MM.1S (cell line): ENCODE results near the gene STIL.

Experiments used
- EZH2 ChIP-seq: fragments of 300-600 bp; sonication (generic); optimal IDR thresholded peaks from 2 replicates; pipeline ENCODE3; 2017; ENCODE audit warnings: low read depth, mild to moderate bottlenecking, antibody characterized with exemption, low read length, mixed read lengths
- EZH2phosphoT487 ChIP-seq: fragments of 300-600 bp; sonication (generic); IDR thresholded peaks from 2 replicates; pipeline ENCODE4 v1.6.1; 2018; ENCODE audit warnings: antibody characterized with exemption, low read length
- TF ChIP-seq, protein P1 (sequence below): fragments of 300-600 bp; sonication (generic); IDR thresholded peaks from 2 replicates; pipeline ENCODE4 v1.5.1; 2016; ENCODE audit warnings: antibody characterized with exemption, low read length, mixed read lengths

DNA sequence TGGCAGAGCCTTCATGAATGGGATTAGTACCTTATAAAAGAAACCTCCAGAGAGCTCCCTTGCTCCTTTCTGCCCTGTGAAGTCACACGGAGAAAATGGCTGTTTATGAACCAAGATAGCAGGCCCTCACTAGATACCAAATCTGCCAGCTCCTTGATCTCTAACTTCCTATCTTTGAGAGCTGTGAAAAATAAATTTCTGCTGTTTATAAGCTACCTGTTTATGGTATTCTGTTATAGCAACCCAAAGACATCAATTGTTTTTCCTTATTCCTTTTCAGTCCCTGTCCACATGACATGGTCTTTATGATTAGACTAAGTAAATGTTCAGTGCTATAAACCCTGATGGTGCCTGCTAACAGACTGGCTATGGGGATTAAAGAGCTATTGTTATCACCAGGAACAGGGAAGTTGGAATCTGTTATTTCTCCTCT lies 9.7 kb upstream of the STIL start:
- TF ChIP-seq, protein P1, sequence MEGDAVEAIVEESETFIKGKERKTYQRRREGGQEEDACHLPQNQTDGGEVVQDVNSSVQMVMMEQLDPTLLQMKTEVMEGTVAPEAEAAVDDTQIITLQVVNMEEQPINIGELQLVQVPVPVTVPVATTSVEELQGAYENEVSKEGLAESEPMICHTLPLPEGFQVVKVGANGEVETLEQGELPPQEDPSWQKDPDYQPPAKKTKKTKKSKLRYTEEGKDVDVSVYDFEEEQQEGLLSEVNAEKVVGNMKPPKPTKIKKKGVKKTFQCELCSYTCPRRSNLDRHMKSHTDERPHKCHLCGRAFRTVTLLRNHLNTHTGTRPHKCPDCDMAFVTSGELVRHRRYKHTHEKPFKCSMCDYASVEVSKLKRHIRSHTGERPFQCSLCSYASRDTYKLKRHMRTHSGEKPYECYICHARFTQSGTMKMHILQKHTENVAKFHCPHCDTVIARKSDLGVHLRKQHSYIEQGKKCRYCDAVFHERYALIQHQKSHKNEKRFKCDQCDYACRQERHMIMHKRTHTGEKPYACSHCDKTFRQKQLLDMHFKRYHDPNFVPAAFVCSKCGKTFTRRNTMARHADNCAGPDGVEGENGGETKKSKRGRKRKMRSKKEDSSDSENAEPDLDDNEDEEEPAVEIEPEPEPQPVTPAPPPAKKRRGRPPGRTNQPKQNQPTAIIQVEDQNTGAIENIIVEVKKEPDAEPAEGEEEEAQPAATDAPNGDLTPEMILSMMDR: no peak
- TF ChIP-seq EZH2 (no peak), EZH2phosphoT487 (no peak)
